GM23248 (cell line): ENCODE results near the gene SLC7A9.

Experiments used
- EZH2 ChIP-seq: fragments of 200-600 bp; sonication (generic); IDR thresholded peaks from 2 replicates; pipeline ENCODE4 v1.6.1; 2018; ENCODE audit warnings: antibody characterized with exemption, mild to moderate bottlenecking; ENCODE audit not compliant: insufficient read depth, poor library complexity, severe bottlenecking
- EZH2phosphoT487 ChIP-seq: fragments of 200-600 bp; sonication (generic); IDR thresholded peaks from 2 replicates; pipeline ENCODE4 v1.6.1; 2018; ENCODE audit warnings: antibody characterized with exemption, moderate library complexity, mild to moderate bottlenecking, low read depth; ENCODE audit not compliant: insufficient read depth

DNA sequence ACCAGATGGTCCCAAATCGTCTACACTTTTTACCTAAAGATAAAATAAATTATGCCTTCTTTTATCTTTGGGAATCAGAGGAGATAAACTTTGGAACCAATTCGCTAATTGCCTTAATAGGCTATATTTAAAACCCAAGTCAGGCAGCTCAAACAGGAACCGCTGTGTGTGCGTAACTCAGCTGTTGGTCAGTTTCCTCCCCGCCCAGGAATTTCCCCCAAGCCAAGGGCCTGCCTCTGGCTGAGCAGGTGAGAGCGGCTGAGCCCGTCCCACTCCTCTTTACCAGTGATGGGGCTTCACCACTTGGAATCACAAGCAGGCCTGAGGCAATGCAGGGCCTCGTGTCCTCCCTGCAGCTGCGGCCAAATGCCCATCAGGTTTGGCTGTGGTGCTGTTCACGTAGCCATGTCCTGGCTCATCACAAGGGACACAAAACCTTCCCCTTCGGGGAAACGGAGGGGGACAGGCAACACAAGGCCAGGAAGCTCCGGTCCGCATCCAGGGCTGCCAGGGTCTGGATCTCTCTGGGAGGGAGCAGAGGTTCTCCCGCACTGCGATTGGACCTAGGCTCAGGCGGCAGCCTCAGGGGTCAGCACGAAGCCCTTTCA, 503 bp upstream of the SLC7A9 start:
- no peak for TF ChIP-seq EZH2phosphoT487
- TF ChIP-seq EZH2, result no peak
